NCI-H748 (cell line): ENCODE measurements around the gene GUSB.
"Not testable (repeated sequence)": the region's sequence is repeated elsewhere in the genome, so short reads cannot be mapped to it uniquely, and the experiment has no call there.

ENCODE experiments used
- DNase-seq: peaks from one replicate; lab custom pipeline; 2025; ENCODE audit not compliant: unreplicated experiment; lab: John Stamatoyannopoulos, UW

GUSB gene

GRCh38 chr7:65976659-65977196, 5.3 kb downstream of the GUSB start:
- no peak for DNase-seq

DNA sequence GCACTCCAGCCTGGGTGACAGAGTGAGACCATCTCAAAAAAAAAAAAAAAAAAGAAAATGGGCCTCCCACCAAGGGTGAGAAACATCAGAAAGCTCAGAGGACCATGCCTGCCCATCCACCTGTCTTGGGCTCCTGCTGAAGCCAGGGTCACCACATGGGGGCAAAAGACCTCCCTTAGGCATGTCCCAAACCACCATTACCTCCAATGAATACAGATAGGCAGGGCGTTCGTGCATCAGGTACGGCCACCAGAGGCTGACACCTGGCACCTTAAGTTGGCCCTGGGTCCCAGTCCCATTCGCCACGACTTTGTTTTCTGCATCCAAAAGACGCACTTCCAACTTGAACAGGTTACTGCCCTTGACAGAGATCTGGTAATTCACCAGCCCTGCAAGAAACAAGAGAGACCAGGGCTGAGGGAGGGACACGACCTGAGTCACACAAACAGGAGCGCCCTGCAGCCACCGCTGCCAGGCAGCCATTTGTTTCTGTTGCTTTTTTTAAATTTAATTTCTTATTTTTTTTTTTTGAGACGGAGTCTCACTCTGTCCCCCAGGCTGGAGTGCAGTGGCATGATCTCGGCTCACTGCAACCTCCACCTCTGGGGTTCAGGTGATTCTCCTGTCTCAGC, 6.1 kb downstream of the GUSB start:
- DNase-seq, result no peak

GRCh38 chr7:65974876-65975275, 7.1 kb downstream of the GUSB start:
- DNase-seq, result no peak

DNA sequence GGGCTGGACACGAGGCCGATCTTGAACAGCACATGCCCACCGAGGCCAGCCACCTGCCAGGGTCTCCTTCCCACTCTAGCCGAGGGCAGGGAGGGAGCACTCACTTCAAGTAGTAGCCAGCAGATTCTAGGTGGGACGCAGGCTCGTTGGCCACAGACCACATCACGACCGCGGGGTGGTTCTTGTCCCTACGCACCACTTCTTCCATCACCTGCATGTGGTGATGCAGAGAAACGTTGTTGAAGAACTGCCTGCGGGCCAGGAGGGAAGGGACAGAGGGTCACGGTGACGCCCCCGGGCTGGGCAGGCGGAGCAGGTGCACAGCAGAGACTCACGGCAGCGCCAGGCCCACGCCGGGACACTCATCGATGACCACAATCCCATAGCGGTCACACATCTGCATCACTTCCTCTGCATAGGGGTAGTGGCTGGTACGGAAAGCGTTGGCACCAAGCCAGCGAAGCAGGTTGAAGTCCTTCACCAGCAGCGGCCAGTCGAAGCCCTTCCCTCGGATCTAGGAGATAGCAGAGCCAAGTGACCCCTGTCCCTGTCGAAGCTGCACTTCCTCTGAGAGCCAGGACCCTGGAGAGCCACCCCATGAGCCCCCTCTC, 7.7 kb downstream of the GUSB start:
- DNase-seq, result no peak

- no peak for DNase-seq
Observed at GRCh38 chr7:65972976-65973375, 9.0 kb downstream of the GUSB start.

DNA sequence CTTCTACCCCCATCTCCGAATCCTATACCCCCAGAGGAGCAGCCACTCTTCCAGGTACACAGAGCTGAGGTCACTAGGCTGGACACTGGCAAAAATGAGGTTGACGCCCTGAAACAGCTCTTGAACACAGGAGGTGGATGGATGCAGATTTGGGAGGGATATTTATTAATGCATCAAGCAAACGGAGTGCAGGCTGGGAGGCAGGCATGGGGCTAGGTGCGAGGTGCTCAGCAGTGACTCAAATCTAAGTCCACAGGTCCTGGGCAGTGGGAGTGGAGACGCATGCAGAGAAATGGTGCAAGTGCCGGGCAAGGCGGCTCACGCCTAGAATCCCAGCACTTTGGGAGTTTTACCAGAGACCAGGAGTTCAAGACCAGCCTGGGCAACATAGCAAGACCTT, 11.0 kb downstream of the GUSB start:
- no peak for DNase-seq

- no peak for DNase-seq
Observed at GRCh38 chr7:65968256-65969185, 13.5 kb downstream of the GUSB start.

DNA sequence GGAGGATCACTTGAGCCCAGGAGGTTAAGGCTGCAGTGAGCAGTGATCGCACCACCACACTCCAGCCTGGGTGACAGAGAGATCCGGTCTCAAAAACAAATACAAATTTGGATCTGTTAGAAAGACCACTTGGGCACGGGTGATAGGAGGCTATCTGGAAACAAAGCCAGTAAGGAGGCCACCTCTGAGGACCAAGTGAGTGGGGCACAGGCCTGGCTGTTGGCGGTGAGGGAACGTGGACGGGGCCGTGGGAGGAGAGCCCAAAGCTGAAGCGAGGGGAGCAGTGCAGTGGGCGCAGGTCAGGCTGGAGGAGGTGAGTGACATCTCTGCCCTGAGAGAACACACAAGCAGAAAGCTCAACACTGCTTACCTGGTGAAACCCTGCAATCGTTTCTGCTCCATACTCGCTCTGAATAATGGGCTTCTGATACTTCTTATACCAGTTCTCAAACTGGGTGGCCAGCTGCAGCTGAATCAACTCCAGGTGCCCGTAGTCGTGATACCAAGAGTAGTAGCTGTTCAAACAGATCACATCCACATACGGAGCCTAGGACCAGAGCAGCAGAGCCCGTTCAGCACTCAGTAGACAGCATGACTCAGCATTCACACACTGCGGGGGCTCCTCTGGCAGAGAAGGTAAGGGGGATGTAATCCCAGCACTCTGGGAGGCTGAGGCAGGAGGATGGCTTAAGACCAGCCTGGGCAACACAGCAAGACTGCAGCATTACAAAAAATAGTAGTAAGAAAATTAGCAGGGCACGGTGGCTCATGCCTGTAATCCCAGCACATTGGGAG, 14.5 kb downstream of the GUSB start:
- no peak for DNase-seq

DNA sequence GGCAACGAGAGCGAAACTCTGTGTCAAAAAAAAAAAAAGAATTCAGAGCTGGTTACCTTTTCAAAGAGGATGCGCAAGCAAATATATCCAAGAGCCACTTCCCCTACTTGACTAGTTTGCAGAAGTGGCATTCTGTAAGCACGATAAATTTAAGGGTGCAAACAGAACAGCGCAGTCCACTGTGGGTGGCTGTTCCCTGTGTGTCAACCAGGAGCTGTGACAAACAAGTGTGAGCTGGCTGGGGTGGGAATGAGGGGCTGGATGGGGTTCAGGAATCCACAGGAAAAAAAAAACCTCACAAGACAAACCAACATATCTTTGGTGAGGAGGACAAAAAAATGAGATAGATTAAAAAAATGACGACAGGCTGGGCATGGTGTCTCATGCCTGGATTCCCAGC, 15.9 kb downstream of the GUSB start:
- DNase-seq, result no peak

GRCh38 chr7:65964671-65965070, 17.3 kb downstream of the GUSB start:
- DNase-seq, result not testable (repeated sequence)

DNA sequence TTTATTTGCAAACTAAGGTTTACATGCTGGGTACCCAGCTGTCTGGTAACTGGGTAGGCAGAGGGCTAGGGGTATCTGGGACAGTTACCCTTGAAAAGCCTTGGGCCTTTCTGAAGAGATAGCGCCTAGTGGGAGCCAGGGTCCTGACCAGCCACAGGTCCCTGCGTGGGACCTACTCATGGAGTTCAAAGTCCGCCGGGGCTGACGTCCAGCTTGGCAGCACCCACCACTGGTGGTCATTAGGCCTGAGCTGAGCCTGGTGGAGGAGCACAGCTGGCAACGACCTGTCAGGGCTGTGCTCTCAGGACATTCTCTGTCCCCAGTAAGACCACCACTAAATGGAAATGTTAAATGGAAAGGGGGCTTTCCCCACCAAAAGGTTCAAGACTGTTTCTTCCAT, 20.0 kb downstream of the GUSB start:
- no peak for DNase-seq

DNA sequence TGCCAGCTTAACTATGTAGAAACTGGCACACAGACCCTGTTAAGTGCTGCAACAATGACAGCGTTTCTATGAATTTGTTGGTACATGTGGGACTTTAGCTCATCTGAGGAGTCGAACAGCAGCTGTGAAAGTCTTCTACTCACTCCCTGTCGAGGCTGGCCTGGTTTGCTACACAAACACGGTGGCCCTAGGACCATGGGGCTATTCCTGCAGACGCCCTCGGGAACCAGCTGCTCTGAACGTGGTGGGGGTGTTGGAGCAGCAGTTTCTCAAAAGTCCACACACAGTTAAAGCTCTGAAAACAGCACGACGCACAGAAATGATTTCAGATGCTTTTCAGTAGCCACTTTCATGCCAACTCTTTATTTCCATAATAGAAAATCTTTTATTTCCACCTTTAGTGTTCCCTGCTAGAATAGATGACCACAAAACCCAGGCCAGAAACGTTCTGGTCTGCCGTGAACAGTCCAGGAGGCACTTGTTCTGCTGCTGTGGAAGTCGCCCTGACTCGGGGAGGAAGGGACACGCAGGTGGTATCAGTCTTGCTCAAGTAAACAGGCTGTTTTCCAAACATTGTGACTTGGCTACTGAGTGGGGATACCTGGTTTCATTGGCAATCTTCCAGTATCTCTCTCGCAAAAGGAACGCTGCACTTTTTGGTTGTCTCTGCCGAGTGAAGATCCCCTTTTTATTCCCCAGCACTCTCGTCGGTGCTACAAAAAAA, 21.5 kb downstream of the GUSB start:
- no peak for DNase-seq

GRCh38 chr7:65955718-65956117, 26.3 kb downstream of the GUSB start:
- DNase-seq, result no peak

DNA sequence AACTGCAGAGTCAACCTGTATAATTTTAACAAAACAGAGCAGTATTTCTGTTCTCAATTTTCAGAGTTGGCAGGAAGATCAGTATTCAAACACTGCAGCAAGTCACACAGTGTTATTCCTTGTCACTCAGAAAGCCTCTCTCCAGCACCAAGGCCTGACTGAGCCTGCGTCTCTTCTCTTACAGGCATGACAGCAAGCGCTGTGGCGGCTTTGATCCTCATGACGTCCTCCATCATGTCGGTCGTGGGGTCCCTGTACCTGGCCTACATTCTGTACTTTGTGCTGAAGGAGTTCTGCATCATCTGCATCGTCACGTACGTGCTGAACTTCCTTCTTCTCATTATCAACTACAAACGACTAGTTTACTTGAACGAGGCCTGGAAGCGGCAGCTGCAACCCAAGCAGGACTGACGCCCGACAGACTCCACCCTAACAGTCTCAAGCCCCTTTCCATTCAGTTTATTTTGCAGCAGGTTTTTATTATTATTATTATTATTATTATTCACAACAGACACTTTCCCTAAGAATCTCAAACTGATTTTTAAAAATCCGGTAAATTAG, 28.0 kb downstream of the GUSB start:
- DNase-seq, result no peak

DNA sequence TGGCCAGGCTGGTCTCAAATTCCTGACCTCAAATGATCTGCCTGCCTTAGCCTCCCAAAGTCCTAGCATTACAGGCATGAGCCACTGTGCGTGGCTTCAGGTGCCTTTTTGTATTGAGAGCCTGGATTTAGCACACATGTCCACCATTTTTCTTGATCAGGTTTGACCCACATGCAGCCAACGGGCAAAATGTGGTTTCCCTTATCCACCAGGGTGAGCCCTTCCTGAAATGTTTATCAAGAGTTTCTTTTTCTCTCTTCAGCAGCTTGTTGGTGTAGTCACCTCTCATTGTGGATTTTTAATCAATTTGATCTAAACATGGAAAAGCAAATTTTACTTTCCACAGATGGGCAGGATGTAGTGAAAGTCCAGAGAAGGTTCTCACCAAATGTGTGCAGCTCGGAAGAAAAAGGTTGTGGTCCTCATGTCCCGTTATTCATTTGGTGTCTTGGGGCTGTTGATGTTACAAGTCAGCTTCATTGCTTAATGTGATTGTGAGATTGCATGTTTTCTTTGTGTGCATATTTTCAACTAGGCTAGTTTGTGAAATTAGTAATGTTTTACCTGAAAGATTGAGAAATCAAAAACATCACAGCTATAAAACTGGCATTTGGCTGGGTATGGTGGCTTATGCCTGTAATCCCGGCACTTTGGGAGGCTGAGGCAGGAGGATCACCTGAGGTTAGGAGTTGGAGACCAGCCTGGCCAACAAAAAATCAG, 28.9 kb downstream of the GUSB start:
- DNase-seq, result no peak

- DNase-seq, result peak; percentile 11
Observed at GRCh38 chr7:65951837-65952578, 30.0 kb downstream of the GUSB start.

DNA sequence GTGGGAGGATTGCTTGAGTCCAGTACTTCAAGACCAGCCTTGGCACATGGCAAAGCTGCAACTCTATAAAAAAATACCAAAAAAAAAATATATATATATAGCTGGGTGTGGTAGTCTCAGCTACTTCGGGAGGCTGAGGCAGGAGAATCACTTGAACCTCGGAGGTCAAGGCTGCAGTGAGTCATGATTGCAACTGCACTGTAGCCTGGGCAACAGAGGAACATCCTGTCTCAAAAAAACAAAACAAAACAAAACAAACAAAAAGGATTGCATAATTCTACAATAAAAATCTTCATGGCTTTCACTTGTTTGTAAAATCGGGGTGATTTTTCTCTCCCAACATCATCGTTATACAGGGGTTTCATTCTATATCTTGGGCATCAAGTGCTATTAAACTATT, 35.1 kb downstream of the GUSB start:
- no peak for DNase-seq

DNA sequence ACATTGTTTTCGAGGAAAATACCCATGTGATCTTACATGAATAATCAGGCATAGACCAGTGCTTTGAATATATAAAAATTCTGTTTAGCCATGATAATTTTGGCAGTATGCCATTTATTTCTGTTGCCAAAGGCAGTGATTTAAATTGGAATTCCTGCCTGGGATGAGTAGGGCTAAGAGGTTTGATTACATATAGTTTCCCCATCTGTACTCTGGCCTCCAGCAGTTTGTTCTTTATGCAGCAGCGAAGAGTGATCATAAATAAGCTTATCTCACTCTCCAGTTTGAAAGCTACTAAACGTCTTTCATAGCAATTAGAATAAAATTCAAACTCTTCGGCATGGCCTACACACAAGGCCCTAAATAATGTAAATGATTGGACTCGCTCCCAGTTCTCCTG, 36.2 kb downstream of the GUSB start:
- DNase-seq, result not testable (repeated sequence)
